H1 (cell line): Measurements from ENCODE around the gene DCANP1. TPM values are rescaled to one million over a fixed set of nuclear protein-coding genes. Genes with fewer than 3 reads are reported as not detected.

ENCODE experiments used
- ASH2L ChIP-seq: fragments of 200-600, 300-600 bp; sonication (generic); IDR thresholded peaks from one replicate; pipeline ENCODE4 v1.7.1; 2017; ENCODE audit warnings: low read length
- KDM1A ChIP-seq: fragments of 200-600, 300-600 bp; sonication (generic); IDR thresholded peaks from 2 replicates; pipeline ENCODE4 v1.7.1; 2016; ENCODE audit warnings: mild to moderate bottlenecking, low read length, borderline replicate concordance
- NANOG ChIP-seq: IDR thresholded peaks from 2 replicates; pipeline ENCODE4 v1.6.1; 2011; ENCODE audit warnings: low read length, low read depth, mild to moderate bottlenecking, inconsistent platforms; ENCODE audit not compliant: insufficient read depth, poor library complexity, severe bottlenecking
- POU5F1 ChIP-seq: IDR thresholded peaks from 2 replicates; pipeline ENCODE4 v1.6.1; 2011; ENCODE audit warnings: low read depth, mild to moderate bottlenecking, low read length, moderate library complexity
- RXRA ChIP-seq: IDR thresholded peaks from 2 replicates; pipeline ENCODE4 v1.6.1; 2011; ENCODE audit warnings: low read depth, mild to moderate bottlenecking, low read length, moderate library complexity; ENCODE audit not compliant: insufficient read depth
- SRF ChIP-seq: IDR thresholded peaks from 2 replicates; pipeline ENCODE4 v1.6.1; 2011; ENCODE audit warnings: mild to moderate bottlenecking, low read depth, low read length, moderate library complexity
- SUZ12 ChIP-seq: fragments of 200-600 bp; sonication (generic); IDR thresholded peaks from 2 replicates; pipeline ENCODE4 v1.6.1; 2012; ENCODE audit warnings: mild to moderate bottlenecking, inconsistent platforms, low read length, moderate library complexity, mixed read lengths
- polyA plus RNA-seq, 7 experiments: library from polyadenylated mRNA; depleted of rRNA in 3 of 7; stranded (reverse) in 5 of 7; unstranded in 2 of 7; fragments of >200 nt in 5 of 7; fragments of 200-250 nt in 2 of 7; gene quantifications; 1 replicate in 5 of 7; 2 replicates in 1 of 7; 4 replicates in 1 of 7; pipeline versions ENCODE4 v1.2.1 to v1.2.3, GENCODE V29; 2011 to 2013; ENCODE audit warnings: missing spikeins in 2 of 7, mixed read lengths in 2 of 7
- total RNA-seq: library from RNA; stranded (reverse); fragmentation: NEBNext Ultra II Directional; extraction: Animal tissue kit (Norgen Biotek cat#: 25700); gene quantifications from 2 replicates; pipeline ENCODE4 v1.2.1, GENCODE V29; 2021
- TF ChIP-seq, protein P1 (sequence below): fragments of 300-600 bp; sonication (generic); IDR thresholded peaks from 2 replicates; pipeline ENCODE4 v1.7.1; 2012; ENCODE audit warnings: low read length, moderate library complexity, mild to moderate bottlenecking, inconsistent platforms; ENCODE audit not compliant: insufficient replicate concordance
- TF ChIP-seq, protein P2 (sequence below): IDR thresholded peaks from 2 replicates; pipeline ENCODE4 v1.6.1; 2012; ENCODE audit warnings: inconsistent platforms

The DCANP1 gene
- total and polyA plus RNA-seq, 2 of the 8 experiments (the other 6 are each of a cell fraction or from before 2014, with no cell fraction given) = not detected

DNA sequence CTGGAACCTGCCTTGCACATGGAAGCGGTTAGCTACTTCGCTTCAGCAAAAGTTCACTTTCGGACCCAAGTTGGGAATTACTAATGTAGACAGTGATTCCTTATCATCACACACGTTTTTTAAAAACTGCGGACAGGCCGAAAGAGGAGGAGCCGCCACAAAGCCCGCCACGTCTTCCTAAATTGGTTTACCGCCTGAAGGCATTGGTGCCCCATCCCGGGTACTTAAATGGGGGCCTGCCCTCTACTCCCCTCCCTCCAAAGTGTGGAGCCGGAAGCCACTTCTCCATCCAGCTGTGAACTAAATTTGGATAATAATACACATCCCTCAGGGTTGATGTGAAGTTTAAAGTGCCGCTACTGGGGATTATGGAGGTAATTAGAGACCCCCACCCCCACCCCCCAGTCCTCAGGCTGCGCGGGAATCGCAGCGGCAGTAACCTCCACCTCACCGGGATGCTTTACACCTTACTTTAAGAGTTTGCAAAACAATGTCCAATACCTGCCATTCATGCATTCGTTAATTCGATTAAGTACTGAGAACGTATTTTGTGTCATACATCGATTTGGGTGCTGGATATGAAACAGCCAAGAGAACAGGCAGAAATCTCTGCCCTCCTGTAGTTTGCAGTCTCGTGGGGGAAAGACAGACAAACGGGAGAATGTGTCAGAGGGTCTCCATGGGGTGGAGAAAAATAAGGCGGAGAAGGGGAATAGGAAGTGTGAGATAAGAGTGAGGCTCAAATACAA lies 47.2 kb downstream of the DCANP1 start (continued):
- TF ChIP-seq, protein P1, sequence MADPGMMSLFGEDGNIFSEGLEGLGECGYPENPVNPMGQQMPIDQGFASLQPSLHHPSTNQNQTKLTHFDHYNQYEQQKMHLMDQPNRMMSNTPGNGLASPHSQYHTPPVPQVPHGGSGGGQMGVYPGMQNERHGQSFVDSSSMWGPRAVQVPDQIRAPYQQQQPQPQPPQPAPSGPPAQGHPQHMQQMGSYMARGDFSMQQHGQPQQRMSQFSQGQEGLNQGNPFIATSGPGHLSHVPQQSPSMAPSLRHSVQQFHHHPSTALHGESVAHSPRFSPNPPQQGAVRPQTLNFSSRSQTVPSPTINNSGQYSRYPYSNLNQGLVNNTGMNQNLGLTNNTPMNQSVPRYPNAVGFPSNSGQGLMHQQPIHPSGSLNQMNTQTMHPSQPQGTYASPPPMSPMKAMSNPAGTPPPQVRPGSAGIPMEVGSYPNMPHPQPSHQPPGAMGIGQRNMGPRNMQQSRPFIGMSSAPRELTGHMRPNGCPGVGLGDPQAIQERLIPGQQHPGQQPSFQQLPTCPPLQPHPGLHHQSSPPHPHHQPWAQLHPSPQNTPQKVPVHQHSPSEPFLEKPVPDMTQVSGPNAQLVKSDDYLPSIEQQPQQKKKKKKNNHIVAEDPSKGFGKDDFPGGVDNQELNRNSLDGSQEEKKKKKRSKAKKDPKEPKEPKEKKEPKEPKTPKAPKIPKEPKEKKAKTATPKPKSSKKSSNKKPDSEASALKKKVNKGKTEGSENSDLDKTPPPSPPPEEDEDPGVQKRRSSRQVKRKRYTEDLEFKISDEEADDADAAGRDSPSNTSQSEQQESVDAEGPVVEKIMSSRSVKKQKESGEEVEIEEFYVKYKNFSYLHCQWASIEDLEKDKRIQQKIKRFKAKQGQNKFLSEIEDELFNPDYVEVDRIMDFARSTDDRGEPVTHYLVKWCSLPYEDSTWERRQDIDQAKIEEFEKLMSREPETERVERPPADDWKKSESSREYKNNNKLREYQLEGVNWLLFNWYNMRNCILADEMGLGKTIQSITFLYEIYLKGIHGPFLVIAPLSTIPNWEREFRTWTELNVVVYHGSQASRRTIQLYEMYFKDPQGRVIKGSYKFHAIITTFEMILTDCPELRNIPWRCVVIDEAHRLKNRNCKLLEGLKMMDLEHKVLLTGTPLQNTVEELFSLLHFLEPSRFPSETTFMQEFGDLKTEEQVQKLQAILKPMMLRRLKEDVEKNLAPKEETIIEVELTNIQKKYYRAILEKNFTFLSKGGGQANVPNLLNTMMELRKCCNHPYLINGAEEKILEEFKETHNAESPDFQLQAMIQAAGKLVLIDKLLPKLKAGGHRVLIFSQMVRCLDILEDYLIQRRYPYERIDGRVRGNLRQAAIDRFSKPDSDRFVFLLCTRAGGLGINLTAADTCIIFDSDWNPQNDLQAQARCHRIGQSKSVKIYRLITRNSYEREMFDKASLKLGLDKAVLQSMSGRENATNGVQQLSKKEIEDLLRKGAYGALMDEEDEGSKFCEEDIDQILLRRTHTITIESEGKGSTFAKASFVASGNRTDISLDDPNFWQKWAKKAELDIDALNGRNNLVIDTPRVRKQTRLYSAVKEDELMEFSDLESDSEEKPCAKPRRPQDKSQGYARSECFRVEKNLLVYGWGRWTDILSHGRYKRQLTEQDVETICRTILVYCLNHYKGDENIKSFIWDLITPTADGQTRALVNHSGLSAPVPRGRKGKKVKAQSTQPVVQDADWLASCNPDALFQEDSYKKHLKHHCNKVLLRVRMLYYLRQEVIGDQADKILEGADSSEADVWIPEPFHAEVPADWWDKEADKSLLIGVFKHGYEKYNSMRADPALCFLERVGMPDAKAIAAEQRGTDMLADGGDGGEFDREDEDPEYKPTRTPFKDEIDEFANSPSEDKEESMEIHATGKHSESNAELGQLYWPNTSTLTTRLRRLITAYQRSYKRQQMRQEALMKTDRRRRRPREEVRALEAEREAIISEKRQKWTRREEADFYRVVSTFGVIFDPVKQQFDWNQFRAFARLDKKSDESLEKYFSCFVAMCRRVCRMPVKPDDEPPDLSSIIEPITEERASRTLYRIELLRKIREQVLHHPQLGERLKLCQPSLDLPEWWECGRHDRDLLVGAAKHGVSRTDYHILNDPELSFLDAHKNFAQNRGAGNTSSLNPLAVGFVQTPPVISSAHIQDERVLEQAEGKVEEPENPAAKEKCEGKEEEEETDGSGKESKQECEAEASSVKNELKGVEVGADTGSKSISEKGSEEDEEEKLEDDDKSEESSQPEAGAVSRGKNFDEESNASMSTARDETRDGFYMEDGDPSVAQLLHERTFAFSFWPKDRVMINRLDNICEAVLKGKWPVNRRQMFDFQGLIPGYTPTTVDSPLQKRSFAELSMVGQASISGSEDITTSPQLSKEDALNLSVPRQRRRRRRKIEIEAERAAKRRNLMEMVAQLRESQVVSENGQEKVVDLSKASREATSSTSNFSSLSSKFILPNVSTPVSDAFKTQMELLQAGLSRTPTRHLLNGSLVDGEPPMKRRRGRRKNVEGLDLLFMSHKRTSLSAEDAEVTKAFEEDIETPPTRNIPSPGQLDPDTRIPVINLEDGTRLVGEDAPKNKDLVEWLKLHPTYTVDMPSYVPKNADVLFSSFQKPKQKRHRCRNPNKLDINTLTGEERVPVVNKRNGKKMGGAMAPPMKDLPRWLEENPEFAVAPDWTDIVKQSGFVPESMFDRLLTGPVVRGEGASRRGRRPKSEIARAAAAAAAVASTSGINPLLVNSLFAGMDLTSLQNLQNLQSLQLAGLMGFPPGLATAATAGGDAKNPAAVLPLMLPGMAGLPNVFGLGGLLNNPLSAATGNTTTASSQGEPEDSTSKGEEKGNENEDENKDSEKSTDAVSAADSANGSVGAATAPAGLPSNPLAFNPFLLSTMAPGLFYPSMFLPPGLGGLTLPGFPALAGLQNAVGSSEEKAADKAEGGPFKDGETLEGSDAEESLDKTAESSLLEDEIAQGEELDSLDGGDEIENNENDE = peak; percentile 55
- TF ChIP-seq ASH2L = peak; percentile 67
- peak; percentile 69; the same call in 1 of the 2 replicates for TF ChIP-seq POU5F1
- TF ChIP-seq, protein P2, sequence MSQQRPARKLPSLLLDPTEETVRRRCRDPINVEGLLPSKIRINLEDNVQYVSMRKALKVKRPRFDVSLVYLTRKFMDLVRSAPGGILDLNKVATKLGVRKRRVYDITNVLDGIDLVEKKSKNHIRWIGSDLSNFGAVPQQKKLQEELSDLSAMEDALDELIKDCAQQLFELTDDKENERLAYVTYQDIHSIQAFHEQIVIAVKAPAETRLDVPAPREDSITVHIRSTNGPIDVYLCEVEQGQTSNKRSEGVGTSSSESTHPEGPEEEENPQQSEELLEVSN = peak; percentile 61; the same call in 1 of the 2 replicates
- TF ChIP-seq NANOG = peak; percentile 97
- no peak for TF ChIP-seq SUZ12
- TF ChIP-seq RXRA = 0 out of 2 replicates have a peak, but pooled peaks have one; percentile 70
- no peak for TF ChIP-seq SRF
- no peak for TF ChIP-seq KDM1A
